GM18511 (cell line): Measurements from ENCODE around the gene PKIB.
"Not testable (repeated sequence)": the region's sequence is repeated elsewhere in the genome, so short reads cannot be mapped to it uniquely, and the experiment has no call there.

Experiments
- ATAC-seq: cut with Tn5 transposase; IDR thresholded peaks from one replicate; pipeline ENCODE4 v1.9.1; 2021; ENCODE audit warnings: mild to moderate bottlenecking, moderate library complexity; ENCODE audit not compliant: unreplicated experiment

The PKIB gene

GRCh38 chr6:122620428-122620827 lies 10.2 kb downstream of the PKIB start:
- no peak for ATAC-seq

GRCh38 chr6:122620902-122621301 lies 10.7 kb downstream of the PKIB start:
- no peak for ATAC-seq

- no peak for ATAC-seq
Observed at GRCh38 chr6:122621638-122622037, 11.4 kb downstream of the PKIB start.

- ATAC-seq: no peak
Observed at GRCh38 chr6:122622479-122622878, 12.3 kb downstream of the PKIB start.

GRCh38 chr6:122623279-122623678 lies 13.1 kb downstream of the PKIB start:
- no peak for ATAC-seq

- ATAC-seq: no peak
Observed at GRCh38 chr6:122624853-122625252, 14.6 kb downstream of the PKIB start.

- no peak for ATAC-seq
Observed at GRCh38 chr6:122628714-122629113, 18.5 kb downstream of the PKIB start.

GRCh38 chr6:122631571-122632249 lies 21.5 kb downstream of the PKIB start:
- ATAC-seq: no peak

- no peak for ATAC-seq
Observed at GRCh38 chr6:122640366-122640765, 30.2 kb downstream of the PKIB start.

- no peak for ATAC-seq
Observed at GRCh38 chr6:122641819-122642218, 31.6 kb downstream of the PKIB start.

GRCh38 chr6:122642604-122643003 lies 32.4 kb downstream of the PKIB start:
- not testable (repeated sequence) for ATAC-seq

- no peak for ATAC-seq
Observed at GRCh38 chr6:122645256-122645655, 35.1 kb downstream of the PKIB start.

- no peak for ATAC-seq
Observed at GRCh38 chr6:122647765-122648164, 37.6 kb downstream of the PKIB start.

GRCh38 chr6:122648726-122649125 lies 38.5 kb downstream of the PKIB start:
- ATAC-seq: no peak

- ATAC-seq: no peak
Observed at GRCh38 chr6:122649701-122650100, 39.5 kb downstream of the PKIB start.

GRCh38 chr6:122650403-122650802 lies 40.2 kb downstream of the PKIB start:
- no peak for ATAC-seq

GRCh38 chr6:122651031-122651430 lies 40.8 kb downstream of the PKIB start:
- ATAC-seq: no peak

- ATAC-seq: no peak
Observed at GRCh38 chr6:122651604-122652003, 41.4 kb downstream of the PKIB start.

GRCh38 chr6:122652431-122652830 lies 42.2 kb downstream of the PKIB start:
- no peak for ATAC-seq

- no peak for ATAC-seq
Observed at GRCh38 chr6:122653094-122653493, 42.9 kb downstream of the PKIB start.

GRCh38 chr6:122654012-122654411 lies 43.8 kb downstream of the PKIB start:
- ATAC-seq: no peak

- ATAC-seq: no peak
Observed at GRCh38 chr6:122657601-122658000, 47.4 kb downstream of the PKIB start.

- ATAC-seq: no peak
Observed at GRCh38 chr6:122660296-122660695, 50.1 kb downstream of the PKIB start.
